ENCODE measurements around the gene TMEM132D. TPM values are rescaled to one million over a fixed set of nuclear protein-coding genes. Genes with fewer than 3 reads are reported as not detected.

The TMEM132D gene
- total and polyA plus RNA-seq, 2 donors (not counting 3 experiments of a cell fraction or from before 2014, with no cell fraction given) = not detected

- H3K4me2 ChIP-seq (ENCODE audit: insufficient read depth, low read length) = no peak overlapping the region
- no peaks in the 10 kb centered on the region for H3K36me3 ChIP-seq (ENCODE audit: control insufficient read depth in 2 of 2, extremely low read depth in 1 of 2, insufficient read depth in 2 of 2, low read length in 2 of 2)
- no TSS peak for BruUV-seq (replicated peaks)
- peaks cover 4% of the 10 kb centered on the region for H3K9me3 ChIP-seq (replicated peaks; ENCODE audit: control insufficient read depth, insufficient read depth, low read length)
- H2AFZ ChIP-seq (ENCODE audit: low read depth, low read length) = no peak overlapping the region
- intact Hi-C loops (cut with micrococcal nuclease) (no loop called here), dilution Hi-C loops (cut with MboI; ENCODE audit: extremely low pct_ligation_motif_present, low sequenced_read_pairs) (no loop called here)
- no peaks in the 10 kb centered on the region for H3K4me1 ChIP-seq (ENCODE audit: control insufficient read depth, extremely low read depth, insufficient read depth, low read length)
- FAIRE-seq = no peak
- H3K9me1 ChIP-seq (replicated peaks; ENCODE audit: control insufficient read depth, extremely low read depth, insufficient read depth, low read length) = no peaks in the 10 kb centered on the region
- TF ChIP-seq POLR2A (IDR thresholded peaks at IDR 0.05; ENCODE audit: low read depth, low read length) = no peak
- TF ChIP-seq JUN (IDR thresholded peaks at IDR 0.05; ENCODE audit: borderline replicate concordance, insufficient read depth, insufficient read length, low read depth) = no peak
- no peak for TF ChIP-seq EZH2 (IDR thresholded peaks at IDR 0.05; ENCODE audit: borderline replicate concordance, low read depth, low read length, severe bottlenecking)
- no peak for TF ChIP-seq POLR2AphosphoS5 (IDR thresholded peaks at IDR 0.05; ENCODE audit: insufficient read depth, low read depth, low read length)
- TF ChIP-seq, protein P1, sequence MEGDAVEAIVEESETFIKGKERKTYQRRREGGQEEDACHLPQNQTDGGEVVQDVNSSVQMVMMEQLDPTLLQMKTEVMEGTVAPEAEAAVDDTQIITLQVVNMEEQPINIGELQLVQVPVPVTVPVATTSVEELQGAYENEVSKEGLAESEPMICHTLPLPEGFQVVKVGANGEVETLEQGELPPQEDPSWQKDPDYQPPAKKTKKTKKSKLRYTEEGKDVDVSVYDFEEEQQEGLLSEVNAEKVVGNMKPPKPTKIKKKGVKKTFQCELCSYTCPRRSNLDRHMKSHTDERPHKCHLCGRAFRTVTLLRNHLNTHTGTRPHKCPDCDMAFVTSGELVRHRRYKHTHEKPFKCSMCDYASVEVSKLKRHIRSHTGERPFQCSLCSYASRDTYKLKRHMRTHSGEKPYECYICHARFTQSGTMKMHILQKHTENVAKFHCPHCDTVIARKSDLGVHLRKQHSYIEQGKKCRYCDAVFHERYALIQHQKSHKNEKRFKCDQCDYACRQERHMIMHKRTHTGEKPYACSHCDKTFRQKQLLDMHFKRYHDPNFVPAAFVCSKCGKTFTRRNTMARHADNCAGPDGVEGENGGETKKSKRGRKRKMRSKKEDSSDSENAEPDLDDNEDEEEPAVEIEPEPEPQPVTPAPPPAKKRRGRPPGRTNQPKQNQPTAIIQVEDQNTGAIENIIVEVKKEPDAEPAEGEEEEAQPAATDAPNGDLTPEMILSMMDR (IDR thresholded peaks at IDR 0.05; ENCODE audit: extremely low read depth in 1 of 2, insufficient read depth in 1 of 2, low read depth in 1 of 2, low read length in 2 of 2) = no peak
- no peak for TF ChIP-seq MAX (IDR thresholded peaks at IDR 0.05; ENCODE audit: insufficient read depth, insufficient read length)
- TF ChIP-seq MYC (IDR thresholded peaks at IDR 0.05; ENCODE audit: low read depth, low read length) = no peak
- TF ChIP-seq FOS (IDR thresholded peaks at IDR 0.05; ENCODE audit: borderline replicate concordance, insufficient read depth, low read length) = no peak
- TF ChIP-seq GATA2 (IDR thresholded peaks at IDR 0.05; ENCODE audit: insufficient read depth, insufficient read length, low read depth, low read length) = no peak
- no peak overlapping the region for H3K9ac ChIP-seq (replicated peaks; ENCODE audit: extremely low read depth, insufficient read depth, low read length)
- no peaks in the 10 kb centered on the region for H3K79me2 ChIP-seq (ENCODE audit: control insufficient read depth, insufficient read depth, low read length)
- no peaks in the 10 kb centered on the region for H3K27me3 ChIP-seq (ENCODE audit: control insufficient read depth in 2 of 2, insufficient read depth in 2 of 2, low read length in 2 of 2)
- H3K27ac ChIP-seq (ENCODE audit: insufficient read depth, low read depth, low read length) = no peak overlapping the region
- no peak overlapping the region for H3K4me3 ChIP-seq (replicated peaks in 1 of 3; ENCODE audit: insufficient read depth in 1 of 3, low read depth in 1 of 3, low read length in 3 of 3)
- CTCF ChIA-PET = no interaction called here
- POLR2A ChIA-PET = no interaction called here
- no peak for DNase-seq (ENCODE audit: low read depth, low spot score)
- H4K20me1 ChIP-seq (replicated peaks; ENCODE audit: control insufficient read depth, extremely low read depth, insufficient read depth, low read length) = no peaks in the 10 kb centered on the region
Measured at GRCh38 chr12:129827866-129828384, 75.9 kb downstream of the TMEM132D start.
